HPDE6-E6E7 (cell line): ENCODE measurements around the gene ALDH1A1.

ENCODE experiments used
- DNase-seq: peaks from one replicate; pipeline ENCODE4 v3.0.0; 2011; ENCODE audit warnings: missing footprints; ENCODE audit errors: extremely low spot score

The ALDH1A1 gene

DNA sequence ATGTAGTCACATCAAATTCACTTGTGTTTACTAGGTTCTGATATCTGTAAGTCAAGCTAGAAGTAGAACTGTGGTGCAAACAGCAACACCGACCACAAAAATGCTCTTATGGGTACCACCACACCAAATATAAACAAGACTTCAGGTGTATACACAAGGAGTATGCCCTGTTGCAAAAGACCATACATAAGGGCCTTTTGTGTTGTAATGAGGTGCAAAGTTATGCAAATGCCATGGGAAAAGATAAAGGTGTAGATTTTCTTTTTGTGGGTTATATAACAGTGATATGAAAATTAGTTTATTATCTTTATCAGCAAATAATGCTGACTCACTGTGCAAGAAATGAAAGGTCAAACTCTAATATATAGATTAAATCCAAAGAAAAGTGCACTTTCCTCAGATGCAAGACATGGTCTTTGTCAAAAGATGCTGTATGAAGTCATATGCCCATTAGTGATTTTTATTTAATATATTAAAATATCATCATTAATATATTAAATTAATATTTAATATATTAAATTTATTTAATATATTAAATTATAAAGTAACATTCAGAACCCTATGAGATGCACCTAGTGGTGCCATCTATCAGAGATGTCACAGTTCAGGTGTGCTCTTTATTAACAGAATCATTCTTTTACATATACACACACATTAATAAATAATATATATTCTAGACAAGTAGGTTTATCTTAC is 26.7 kb upstream of the ALDH1A1 start:
- no peak for DNase-seq

DNA sequence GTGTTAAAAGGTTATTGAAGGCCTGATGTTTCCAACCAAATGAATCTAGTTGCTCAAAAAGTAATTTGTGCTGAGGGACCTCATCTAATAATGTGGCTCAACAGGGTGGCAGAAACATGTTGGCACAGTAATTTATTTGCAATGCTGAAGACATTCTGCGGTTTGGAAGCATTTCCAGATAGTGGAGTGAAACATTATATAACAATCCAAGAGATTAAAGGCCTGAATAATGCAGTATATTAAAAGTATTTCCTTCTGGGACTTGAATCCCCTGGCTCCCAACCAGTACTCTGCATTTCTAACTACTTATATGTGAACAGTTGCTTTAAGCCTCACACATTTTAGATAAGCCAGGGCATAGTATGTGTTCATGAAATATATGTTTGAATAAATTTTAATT is 25.9 kb upstream of the ALDH1A1 start:
- DNase-seq: peak; percentile 4

DNA sequence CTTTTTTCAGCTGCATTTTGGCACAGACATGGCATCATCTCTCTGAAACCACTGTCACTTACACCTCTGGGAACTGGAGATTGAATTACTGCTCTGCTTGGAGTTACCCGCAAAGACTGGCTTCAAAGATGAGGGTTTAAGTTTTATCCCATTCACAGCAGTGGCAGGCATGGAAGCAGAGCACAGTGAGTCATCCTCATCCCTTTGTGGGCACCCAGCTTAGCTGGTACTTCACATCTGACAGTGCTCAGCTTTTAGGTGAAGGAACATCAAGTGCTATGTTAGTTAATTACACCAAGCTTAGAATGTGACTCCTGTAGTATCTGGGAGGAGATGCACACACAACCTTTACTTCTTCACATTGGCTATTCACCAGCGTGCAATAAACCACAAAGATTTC is 24.8 kb upstream of the ALDH1A1 start:
- DNase-seq: peak; percentile 19

- DNase-seq: no peak
Measured at GRCh38 chr9:72974501-72974900, 21.6 kb upstream of the ALDH1A1 start.

DNA sequence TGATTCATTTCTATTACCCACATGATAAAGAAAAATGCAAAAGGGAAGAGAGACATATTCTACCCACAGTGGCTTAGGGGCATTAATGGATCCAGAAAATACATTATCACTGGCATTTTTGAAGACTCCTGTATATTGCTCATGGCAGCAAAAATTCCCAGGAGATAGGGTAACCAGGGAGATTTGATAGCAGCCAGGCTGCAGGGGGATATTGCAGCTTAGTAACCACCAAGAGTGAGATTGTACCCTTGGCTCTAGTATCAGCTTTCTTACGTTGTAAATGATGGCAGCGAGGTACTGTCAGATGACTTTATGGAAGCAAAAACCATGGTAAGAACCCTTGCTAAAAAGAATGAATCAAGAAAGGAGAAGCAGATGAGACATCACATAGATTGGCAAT is 19.8 kb upstream of the ALDH1A1 start:
- DNase-seq: no peak

GRCh38 chr9:72971411-72971810 is 18.6 kb upstream of the ALDH1A1 start:
- no peak for DNase-seq

- peak; percentile 7 for DNase-seq
Measured at GRCh38 chr9:72960446-72960845, 7.6 kb upstream of the ALDH1A1 start.

GRCh38 chr9:72958485-72959281 is 5.8 kb upstream of the ALDH1A1 start:
- no peak for DNase-seq

GRCh38 chr9:72955571-72955970 is 2.7 kb upstream of the ALDH1A1 start:
- no peak for DNase-seq

GRCh38 chr9:72955126-72955455 is 2.2 kb upstream of the ALDH1A1 start:
- no peak for DNase-seq

- DNase-seq: no peak
Measured at GRCh38 chr9:72954431-72955125, 1.7 kb upstream of the ALDH1A1 start.

DNA sequence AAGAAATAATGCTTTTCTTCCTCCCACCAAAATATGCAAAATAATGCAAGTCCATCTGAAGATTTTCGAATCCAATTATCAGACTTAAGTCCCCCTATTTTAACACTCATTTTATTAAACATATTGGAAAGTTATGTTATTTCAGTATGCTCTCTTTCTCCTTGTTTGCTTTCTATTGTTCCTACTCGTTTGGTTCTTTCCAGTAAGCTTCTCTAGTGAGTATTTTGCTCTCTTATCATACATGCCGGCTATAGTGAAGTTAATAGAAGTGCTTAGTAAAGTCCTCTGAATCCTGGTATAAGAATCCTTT is 517 bp downstream of the ALDH1A1 start:
- DNase-seq: no peak

- no peak for DNase-seq
Measured at GRCh38 chr9:72951520-72952380, 1.1 kb downstream of the ALDH1A1 start.

GRCh38 chr9:72950875-72951442 is 1.9 kb downstream of the ALDH1A1 start:
- no peak for DNase-seq

- no peak for DNase-seq
Measured at GRCh38 chr9:72949918-72950325, 2.9 kb downstream of the ALDH1A1 start.

DNA sequence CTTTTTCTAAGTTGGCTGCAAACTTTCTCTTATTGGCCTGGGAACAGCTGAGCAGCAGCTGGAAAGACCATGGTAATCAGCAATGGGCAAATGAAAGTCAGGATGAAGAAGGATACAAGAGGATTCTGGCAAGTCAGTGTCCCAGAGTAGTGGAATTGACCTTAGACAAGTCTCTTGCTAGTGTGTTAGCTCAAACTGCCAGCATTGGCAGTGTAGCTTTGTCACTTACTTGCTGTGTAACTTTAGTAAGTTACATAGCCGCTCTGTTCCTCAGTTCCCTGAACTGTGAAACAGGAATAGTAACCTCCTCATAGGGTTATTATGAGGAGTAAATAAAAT is 3.6 kb downstream of the ALDH1A1 start:
- DNase-seq: no peak

GRCh38 chr9:72948575-72949243 is 4.1 kb downstream of the ALDH1A1 start:
- DNase-seq: no peak

DNA sequence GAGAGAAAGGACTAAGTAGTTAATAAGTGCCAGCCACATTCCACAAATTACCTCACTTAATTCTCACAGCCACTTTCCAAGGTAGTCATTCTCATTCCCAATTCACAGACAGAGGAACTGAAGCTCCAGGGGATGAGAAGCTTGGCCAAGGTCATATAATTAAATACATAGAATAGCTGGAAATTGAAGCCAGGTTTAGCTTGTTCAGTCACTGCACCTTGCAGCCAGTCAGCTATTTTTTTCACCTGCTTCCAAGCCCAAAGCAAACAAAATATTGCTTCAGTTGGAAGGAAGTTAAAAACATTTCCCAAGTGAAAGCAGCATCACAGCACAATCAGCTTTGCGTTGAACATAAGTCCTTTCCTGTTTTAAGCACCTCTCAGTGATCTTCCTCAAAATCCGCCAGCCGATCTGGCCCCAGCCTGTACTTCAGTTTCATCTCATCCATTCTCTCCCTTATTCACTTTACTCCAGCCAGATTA is 4.8 kb downstream of the ALDH1A1 start:
- no peak for DNase-seq

- DNase-seq: no peak
Measured at GRCh38 chr9:72946821-72947220, 6.0 kb downstream of the ALDH1A1 start.

- no peak for DNase-seq
Measured at GRCh38 chr9:72946318-72946717, 6.5 kb downstream of the ALDH1A1 start.

DNA sequence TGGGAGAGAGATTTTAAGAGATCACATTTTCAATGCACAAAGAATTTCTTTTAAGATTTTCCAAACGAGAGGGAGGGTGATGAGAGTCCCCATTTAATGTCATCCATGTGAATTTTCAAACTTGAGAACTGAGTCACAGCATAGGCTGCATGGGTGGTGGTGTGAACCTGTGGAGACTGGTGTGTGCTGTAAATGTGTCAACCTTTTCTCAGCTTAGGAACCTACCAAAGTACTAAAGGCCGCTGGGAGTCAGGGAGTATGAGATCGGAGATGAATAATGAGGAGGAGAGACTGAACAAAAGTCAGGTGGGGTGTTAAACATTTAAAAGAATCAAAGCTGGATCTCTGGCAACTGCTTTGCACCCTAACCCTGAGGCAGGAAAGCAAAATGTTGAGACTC is 7.5 kb downstream of the ALDH1A1 start:
- no peak for DNase-seq
